IMR-90 (cell line): ENCODE results near the gene GMPPA.

Source experiments
- BHLHE40 ChIP-seq: fragments of 150-350 bp; IDR thresholded peaks from 2 replicates; pipeline ENCODE4 v1.6.1; 2016; ENCODE audit warnings: mild to moderate bottlenecking, low read depth, low read length
- CEBPB ChIP-seq: IDR thresholded peaks from 2 replicates; pipeline ENCODE4 v1.6.1; 2012; ENCODE audit warnings: low read depth, low read length, improper control_type of control experiment
- CHD1 ChIP-seq: IDR thresholded peaks from 2 replicates; pipeline ENCODE4 v1.6.1; 2012; ENCODE audit warnings: low read depth, low read length, improper control_type of control experiment
- CTCF ChIP-seq: conservative IDR thresholded peaks from 2 replicates; pipeline ENCODE4 v1.5.1; 2012; ENCODE audit warnings: mild to moderate bottlenecking, low read depth, low read length, improper control_type of control experiment
- MAFK ChIP-seq: IDR thresholded peaks from 2 replicates; pipeline ENCODE4 v1.6.1; 2012; ENCODE audit warnings: low read depth, low read length, improper control_type of control experiment
- MAZ ChIP-seq: IDR thresholded peaks from 2 replicates; pipeline ENCODE4 v1.6.1; 2012; ENCODE audit warnings: low read depth, mild to moderate bottlenecking, low read length, improper control_type of control experiment, moderate library complexity, borderline replicate concordance
- MXI1 ChIP-seq: IDR thresholded peaks from 2 replicates; pipeline ENCODE4 v1.6.1; 2012; ENCODE audit warnings: low read depth, mild to moderate bottlenecking, low read length, moderate library complexity, borderline replicate concordance
- POLR2A ChIP-seq: IDR thresholded peaks from 2 replicates; pipeline ENCODE4 v1.6.1; 2012; ENCODE audit warnings: mild to moderate bottlenecking, low read depth, low read length
- RAD21 ChIP-seq: IDR thresholded peaks from 2 replicates; pipeline ENCODE4 v1.6.1; 2012; ENCODE audit warnings: low read length, improper control_type of control experiment
- TF ChIP-seq, protein P1 (sequence below): fragments of 150-350 bp; IDR thresholded peaks from 2 replicates; pipeline ENCODE4 v1.6.1; 2017; ENCODE audit warnings: mild to moderate bottlenecking, antibody characterized with exemption, low read length, low read depth

GRCh38 chr2:219470429-219470828 is 28.3 kb upstream of the GMPPA start:
- TF ChIP-seq CTCF (no peak), CHD1 (no peak), MXI1 (no peak), RAD21 (no peak), POLR2A (no peak), MAFK (no peak), MAZ (no peak), BHLHE40 (no peak), CEBPB (no peak)
- TF ChIP-seq, protein P1, sequence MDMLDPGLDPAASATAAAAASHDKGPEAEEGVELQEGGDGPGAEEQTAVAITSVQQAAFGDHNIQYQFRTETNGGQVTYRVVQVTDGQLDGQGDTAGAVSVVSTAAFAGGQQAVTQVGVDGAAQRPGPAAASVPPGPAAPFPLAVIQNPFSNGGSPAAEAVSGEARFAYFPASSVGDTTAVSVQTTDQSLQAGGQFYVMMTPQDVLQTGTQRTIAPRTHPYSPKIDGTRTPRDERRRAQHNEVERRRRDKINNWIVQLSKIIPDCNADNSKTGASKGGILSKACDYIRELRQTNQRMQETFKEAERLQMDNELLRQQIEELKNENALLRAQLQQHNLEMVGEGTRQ = no peak
